HCT116 (cell line): ENCODE results near the gene FAM120A. TPM values are rescaled to one million over a fixed set of nuclear protein-coding genes. Genes with fewer than 3 reads are reported as not detected.
A peak's percentile ranks its signal among the peaks of the same experiment; 100 is the strongest.

Experiments used
- ATAC-seq: fragments of 200-7000 bp; cut with Tn5 transposase; 2 replicates; pipeline ENCODE4 v1.9.1; 2020; ENCODE audit warnings: mild to moderate bottlenecking, moderate library complexity
- BruUV-seq: library from RNA; stranded (reverse); fragments of 400-500 nt; replicated peaks from 2 replicates; lab custom pipeline; 2021; lab: Mats Ljungman, UMichigan
- CTCF ChIA-PET: fragments of 300-600 bp; sonication (Branson Sonifier 250); formaldehyde crosslinking; loops from one replicate; lab custom pipeline; 2021; ENCODE audit warnings: antibody characterized with exemption; lab: Charles Lee
- POLR2A ChIA-PET: fragments of 300-600, 350-600 bp; sonication (Branson Sonifier 250); formaldehyde crosslinking; loops from one replicate; lab custom pipeline; 2021; ENCODE audit warnings: antibody characterized with exemption; lab: Charles Lee
- RAD21 ChIA-PET, 2 experiments: fragments of 300-600 bp; sonication (Branson Sonifier 250); formaldehyde crosslinking; loops; one replicate each; lab custom pipeline; 2023; ENCODE audit warnings: low total read pairs in 2 of 2; ENCODE audit not compliant: uncharacterized antibody in 2 of 2, unreplicated experiment in 2 of 2, low non-redundant PET in 1 of 2; lab: Charles Lee
- DNase-seq: peaks from one replicate; pipeline ENCODE4 v3.0.0-alpha.2; 2010; ENCODE audit warnings: low read depth, low spot score
- H2AFZ ChIP-seq: fragments of 200-600 bp; shearing (Covaris generic), sonication (generic); 2 replicates; pipeline ENCODE4 v1.6.1; 2017; ENCODE audit warnings: low read depth, mixed run types, mixed read lengths, antibody characterized with exemption, low read length; ENCODE audit not compliant: poor library complexity, severe bottlenecking
- H3K27ac ChIP-seq: 2 replicates; pipeline ENCODE4 v1.5.1; 2012; ENCODE audit warnings: low read depth, low read length
- H3K27me3 ChIP-seq: fragments of 200-600 bp; sonication (generic); 2 replicates; pipeline ENCODE4 v1.6.1; 2016; ENCODE audit warnings: mixed run types, low read length, mixed read lengths; ENCODE audit not compliant: insufficient read depth
- H3K36me3 ChIP-seq, 2 experiments: fragments of 200-500 bp in 1 of 2; fragments of 200-600 bp in 1 of 2; sonication (Bioruptor generic) in 1 of 2; sonication (generic) in 1 of 2; 2 replicates each; pipeline versions ENCODE4 v1.5.1 to v1.6.1; 2014 to 2016; ENCODE audit warnings: low read length in 2 of 2, inconsistent platforms in 1 of 2, mixed read lengths in 1 of 2, mixed run types in 1 of 2; ENCODE audit not compliant: insufficient read depth in 2 of 2, control insufficient read depth in 1 of 2
- H3K4me1 ChIP-seq, 2 experiments: fragments of 200-600 bp in 1 of 2; sonication (generic) in 1 of 2; 2 replicates each; pipeline versions ENCODE4 v1.5.1 to v1.6.1; 2012 to 2017; ENCODE audit warnings: low read length in 2 of 2, inconsistent platforms in 1 of 2, mild to moderate bottlenecking in 1 of 2, mixed read lengths in 1 of 2, mixed run types in 1 of 2, moderate library complexity in 1 of 2; ENCODE audit not compliant: insufficient read depth in 2 of 2, control insufficient read depth in 1 of 2
- H3K4me2 ChIP-seq: fragments of 200-600 bp; sonication (generic); 2 replicates; pipeline ENCODE4 v1.6.1; 2017; ENCODE audit warnings: mixed run types, low read length, mixed read lengths
- H3K4me3 ChIP-seq, 2 experiments: fragments of 200-600 bp in 1 of 2; sonication (generic) in 1 of 2; replicated peaks in 1 of 2; 2 replicates each; pipeline ENCODE4 v1.5.1; 2011 to 2016; ENCODE audit warnings: low read length in 2 of 2, control low read depth in 1 of 2, low read depth in 1 of 2, mild to moderate bottlenecking in 1 of 2, mixed read lengths in 1 of 2, mixed run types in 1 of 2
- H3K79me2 ChIP-seq: fragments of 200-600 bp; sonication (generic); 2 replicates; pipeline ENCODE4 v1.6.1; 2017; ENCODE audit warnings: mild to moderate bottlenecking, mixed run types, low read length, moderate library complexity, mixed read lengths; ENCODE audit not compliant: insufficient read depth
- H3K9ac ChIP-seq: fragments of 200-600 bp; sonication (generic); 2 replicates; pipeline ENCODE4 v1.6.1; 2016; ENCODE audit warnings: low read length, mixed read lengths
- H3K9me2 ChIP-seq: fragments of 200-600 bp; sonication (generic), shearing (Covaris generic); 2 replicates; pipeline ENCODE4 v1.6.1; 2017; ENCODE audit warnings: mixed run types, mild to moderate bottlenecking, moderate library complexity; ENCODE audit not compliant: insufficient read depth
- H3K9me3 ChIP-seq, 2 experiments: fragments of 200-500 bp in 1 of 2; fragments of 200-600 bp in 1 of 2; sonication (Bioruptor generic) in 1 of 2; sonication (generic) in 1 of 2; 2 replicates each; pipeline ENCODE4 v1.6.1; 2014 to 2017; ENCODE audit warnings: low read length in 2 of 2, mixed read lengths in 2 of 2, inconsistent platforms in 1 of 2, low read depth in 1 of 2, mild to moderate bottlenecking in 1 of 2, mixed run types in 1 of 2, moderate library complexity in 1 of 2; ENCODE audit not compliant: control insufficient read depth in 1 of 2, insufficient read depth in 1 of 2
- H4K20me1 ChIP-seq: fragments of 200-600 bp; sonication (generic), shearing (Covaris generic); 2 replicates; pipeline ENCODE4 v1.6.1; 2017; ENCODE audit warnings: mixed run types, mild to moderate bottlenecking, moderate library complexity; ENCODE audit not compliant: insufficient read depth
- EZH2 ChIP-seq: fragments of 200-600 bp; sonication (generic); IDR thresholded peaks from 2 replicates; pipeline ENCODE4 v1.6.1; 2017; ENCODE audit warnings: antibody characterized with exemption, mixed run types
- EZH2phosphoT487 ChIP-seq: fragments of 200-600 bp; IDR thresholded peaks from 2 replicates; pipeline ENCODE4 v1.6.1; 2018; ENCODE audit warnings: antibody characterized with exemption, borderline replicate concordance
- FOSL1 ChIP-seq: IDR thresholded peaks from 2 replicates; pipeline ENCODE4 v1.6.1; 2012; ENCODE audit warnings: low read depth
- POLR2A ChIP-seq: IDR thresholded peaks from 2 replicates; pipeline ENCODE4 v1.7.0; 2011; ENCODE audit warnings: borderline replicate concordance; ENCODE audit not compliant: insufficient read depth, insufficient read length; ENCODE audit errors: extremely low read depth
- POLR2AphosphoS5 ChIP-seq: IDR thresholded peaks from 2 replicates; pipeline ENCODE4 v1.6.1; 2011; ENCODE audit warnings: mild to moderate bottlenecking, low read depth, low read length, moderate library complexity
- RAD21 ChIP-seq: IDR thresholded peaks from 2 replicates; pipeline ENCODE4 v1.6.1; 2012; ENCODE audit warnings: low read depth, mild to moderate bottlenecking
- TCF7L2 ChIP-seq: IDR thresholded peaks from 2 replicates; pipeline ENCODE4 v1.7.0; 2011; ENCODE audit warnings: borderline replicate concordance, inconsistent platforms; ENCODE audit not compliant: insufficient read depth, insufficient read length; ENCODE audit errors: extremely low read depth
- ZNF274 ChIP-seq: fragments of 200-500 bp; sonication (Bioruptor generic); IDR thresholded peaks from 2 replicates; pipeline ENCODE4 v1.6.1; 2014; ENCODE audit warnings: mild to moderate bottlenecking, low read depth, low read length, inconsistent platforms
- intact Hi-C: fragments of 100-400 bp; cut with micrococcal nuclease; formaldehyde crosslinking; loops from 2 replicates; pipeline ENCODE4 v1.10.0; 2022
- total RNA-seq: library from RNA; stranded (reverse); gene quantifications from one replicate; pipeline ENCODE4 v1.2.1, GENCODE V29; 2021; ENCODE audit not compliant: unreplicated experiment
- TF ChIP-seq, protein P1 (sequence below): IDR thresholded peaks from 2 replicates; pipeline ENCODE4 v1.6.1; 2012; ENCODE audit warnings: low read depth
- TF ChIP-seq, protein P2 (sequence below): IDR thresholded peaks from 2 replicates; pipeline ENCODE4 v1.6.1; 2012

Gene FAM120A
- total RNA-seq, 1 experiment from 2014 or later: 122 TPM

DNA sequence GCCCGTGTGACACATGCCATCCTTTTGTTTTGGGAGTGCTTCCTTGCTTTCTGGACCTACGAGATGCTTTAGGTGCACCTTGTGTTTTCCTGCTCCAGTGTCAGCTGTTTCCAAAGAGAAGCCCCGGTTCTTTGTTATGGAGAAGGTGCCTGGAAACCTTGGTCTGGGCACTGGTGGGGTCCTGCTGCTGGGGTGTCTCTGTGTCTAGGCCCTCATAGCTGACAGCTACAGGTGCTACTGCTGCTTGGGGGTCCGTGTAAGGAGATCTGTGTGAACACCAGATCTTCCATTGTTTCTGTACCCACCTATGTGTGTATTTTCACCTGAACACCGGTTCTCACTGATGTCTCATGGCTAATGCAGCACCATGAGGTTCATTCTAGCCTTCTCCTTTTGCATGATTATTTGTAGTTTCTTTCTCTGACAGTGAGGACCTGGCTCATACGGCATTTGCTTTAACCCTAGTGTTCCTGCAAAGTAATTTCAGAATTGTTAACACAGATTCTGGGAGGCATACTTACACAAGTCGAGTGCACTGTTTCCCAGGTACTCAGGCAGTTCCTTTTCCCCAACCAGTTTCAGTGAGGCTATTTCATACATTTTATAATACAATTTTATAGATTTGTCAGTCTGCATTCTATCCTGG is 15.1 kb downstream of the FAM120A start:
- BruUV-seq: no TSS peak
- peaks cover 100% of the 10 kb centered on the region for H3K79me2 ChIP-seq
- H3K9me3 ChIP-seq: no peaks in the 10 kb centered on the region
- ATAC-seq: no peak
- peaks cover 32% of the 10 kb centered on the region; the same call in 1 of the 2 replicates for H4K20me1 ChIP-seq
- H3K4me2 ChIP-seq: 0 out of 2 replicates have a peak overlapping the region, but pooled peaks have one; percentile 12
- no peak for DNase-seq
- H3K27ac ChIP-seq: no peak overlapping the region
- CTCF ChIA-PET: no interaction called here
- peaks cover 12 to 20% of the 10 kb centered on the region in 2 experiments for H3K4me1 ChIP-seq
- intact Hi-C loops: no loop called here
- H2AFZ ChIP-seq: no peak overlapping the region
- TF ChIP-seq POLR2A (no peak), EZH2phosphoT487 (no peak), RAD21 (no peak), FOSL1 (no peak), EZH2 (no peak), TCF7L2 (no peak), POLR2AphosphoS5 (no peak), ZNF274 (no peak)
- TF ChIP-seq, protein P1, sequence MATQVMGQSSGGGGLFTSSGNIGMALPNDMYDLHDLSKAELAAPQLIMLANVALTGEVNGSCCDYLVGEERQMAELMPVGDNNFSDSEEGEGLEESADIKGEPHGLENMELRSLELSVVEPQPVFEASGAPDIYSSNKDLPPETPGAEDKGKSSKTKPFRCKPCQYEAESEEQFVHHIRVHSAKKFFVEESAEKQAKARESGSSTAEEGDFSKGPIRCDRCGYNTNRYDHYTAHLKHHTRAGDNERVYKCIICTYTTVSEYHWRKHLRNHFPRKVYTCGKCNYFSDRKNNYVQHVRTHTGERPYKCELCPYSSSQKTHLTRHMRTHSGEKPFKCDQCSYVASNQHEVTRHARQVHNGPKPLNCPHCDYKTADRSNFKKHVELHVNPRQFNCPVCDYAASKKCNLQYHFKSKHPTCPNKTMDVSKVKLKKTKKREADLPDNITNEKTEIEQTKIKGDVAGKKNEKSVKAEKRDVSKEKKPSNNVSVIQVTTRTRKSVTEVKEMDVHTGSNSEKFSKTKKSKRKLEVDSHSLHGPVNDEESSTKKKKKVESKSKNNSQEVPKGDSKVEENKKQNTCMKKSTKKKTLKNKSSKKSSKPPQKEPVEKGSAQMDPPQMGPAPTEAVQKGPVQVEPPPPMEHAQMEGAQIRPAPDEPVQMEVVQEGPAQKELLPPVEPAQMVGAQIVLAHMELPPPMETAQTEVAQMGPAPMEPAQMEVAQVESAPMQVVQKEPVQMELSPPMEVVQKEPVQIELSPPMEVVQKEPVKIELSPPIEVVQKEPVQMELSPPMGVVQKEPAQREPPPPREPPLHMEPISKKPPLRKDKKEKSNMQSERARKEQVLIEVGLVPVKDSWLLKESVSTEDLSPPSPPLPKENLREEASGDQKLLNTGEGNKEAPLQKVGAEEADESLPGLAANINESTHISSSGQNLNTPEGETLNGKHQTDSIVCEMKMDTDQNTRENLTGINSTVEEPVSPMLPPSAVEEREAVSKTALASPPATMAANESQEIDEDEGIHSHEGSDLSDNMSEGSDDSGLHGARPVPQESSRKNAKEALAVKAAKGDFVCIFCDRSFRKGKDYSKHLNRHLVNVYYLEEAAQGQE: no peak
- TF ChIP-seq, protein P2, sequence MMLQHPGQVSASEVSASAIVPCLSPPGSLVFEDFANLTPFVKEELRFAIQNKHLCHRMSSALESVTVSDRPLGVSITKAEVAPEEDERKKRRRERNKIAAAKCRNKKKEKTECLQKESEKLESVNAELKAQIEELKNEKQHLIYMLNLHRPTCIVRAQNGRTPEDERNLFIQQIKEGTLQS: no peak
- no peak overlapping the region for H3K4me3 ChIP-seq
- H3K27me3 ChIP-seq: no peaks in the 10 kb centered on the region
- no peak overlapping the region for H3K9ac ChIP-seq
- POLR2A ChIA-PET: no interaction called here
- RAD21 ChIA-PET: no interaction called here
- no peaks in the 10 kb centered on the region for H3K9me2 ChIP-seq
- peaks cover 0 to 7% of the 10 kb centered on the region in 2 experiments; a peak in 1 of 4 replicates for H3K36me3 ChIP-seq
